SK-N-SH (cell line): ENCODE measurements around the gene MDK.

Experiments
- CHD2 ChIP-seq: fragments of 150-350 bp; IDR thresholded peaks from 2 replicates; pipeline ENCODE4 v1.6.1; 2018; ENCODE audit warnings: low read length; ENCODE audit not compliant: partially characterized antibody
- CTCF ChIP-seq: fragments of 200-600 bp; sonication (generic); IDR thresholded peaks from 2 replicates; pipeline ENCODE4 v1.6.1; 2017; ENCODE audit warnings: antibody characterized with exemption, mild to moderate bottlenecking, moderate library complexity
- EP300 ChIP-seq, 2 experiments: IDR thresholded peaks; 2 replicates each; pipeline versions ENCODE4 v1.4.0 to v1.6.1; 2012; ENCODE audit warnings: borderline replicate concordance in 1 of 2, low read depth in 1 of 2, low read length in 1 of 2
- GABPA ChIP-seq: IDR thresholded peaks from 2 replicates; pipeline ENCODE4 v1.4.0; 2012; ENCODE audit warnings: low read depth, mild to moderate bottlenecking
- IRF3 ChIP-seq: fragments of 150-350 bp; IDR thresholded peaks from 2 replicates; pipeline ENCODE4 v1.6.1; 2016; ENCODE audit warnings: mild to moderate bottlenecking, low read depth, low read length
- MXI1 ChIP-seq: IDR thresholded peaks from 2 replicates; pipeline ENCODE4 v1.6.1; 2012; ENCODE audit warnings: mild to moderate bottlenecking, low read depth, low read length, improper control_type of control experiment
- PBX3 ChIP-seq: IDR thresholded peaks from 2 replicates; pipeline ENCODE4; 2012
- POLR2AphosphoS5 ChIP-seq: IDR thresholded peaks from 2 replicates; pipeline ENCODE4 v1.6.1; 2012; ENCODE audit warnings: low read depth, low read length
- RAD21 ChIP-seq: IDR thresholded peaks from 2 replicates; pipeline ENCODE4 v1.6.1; 2012; ENCODE audit warnings: mild to moderate bottlenecking, low read length
- REST ChIP-seq: IDR thresholded peaks from 2 replicates; pipeline ENCODE4 v1.6.1; 2012; ENCODE audit warnings: mild to moderate bottlenecking, low read depth, low read length, moderate library complexity
- SIN3A ChIP-seq: IDR thresholded peaks from 2 replicates; pipeline ENCODE4 v1.6.1; 2012; ENCODE audit warnings: low read depth, mild to moderate bottlenecking, low read length, moderate library complexity, borderline replicate concordance
- TAF1 ChIP-seq: IDR thresholded peaks from 2 replicates; pipeline ENCODE4 v1.6.1; 2012; ENCODE audit warnings: low read depth, mild to moderate bottlenecking, low read length, moderate library complexity, borderline replicate concordance
- YY1 ChIP-seq: IDR thresholded peaks from 2 replicates; pipeline ENCODE4 v1.4.0; 2012; ENCODE audit warnings: low read depth, mild to moderate bottlenecking

GRCh38 chr11:46426233-46426991, 44.9 kb downstream of the MDK start:
- TF ChIP-seq POLR2AphosphoS5, result no peak
- TF ChIP-seq CTCF, result no peak
- TF ChIP-seq SIN3A, result no peak
- TF ChIP-seq GABPA, result no peak
- TF ChIP-seq REST, result no peak
- peak; percentile 21; the same call in 1 of the 2 replicates for TF ChIP-seq MXI1
- TF ChIP-seq CHD2, result no peak
- no peak for TF ChIP-seq IRF3
- TF ChIP-seq EP300 (IDR thresholded peaks at IDR 0.05; ENCODE audit: borderline replicate concordance in 1 of 2, low read depth in 1 of 2, low read length in 1 of 2), result no peak
- no peak for TF ChIP-seq PBX3
- no peak for TF ChIP-seq TAF1
- no peak for TF ChIP-seq RAD21
- TF ChIP-seq YY1, result no peak
